Stimulated activated naive B cell treated with anti-CD40 and anti-IgM and Interleukin-4, amounts not matched to agents 10 μg/mL and 1 μg/mL and 100 μg/mL, for 72 hours (primary cell): Measurements from ENCODE around the gene TPRG1L.

ENCODE experiments used
- ATAC-seq, 2 donors: fragments of 150-1000 bp; cut with Tn5 transposase; replicated peaks; 2 replicates each; pipeline ENCODE4 v1.10.0; 2021; ENCODE audit warnings: moderate library complexity in 1 of 2
- DNase-seq: peaks from one replicate; pipeline ENCODE4 v3.0.0; 2021
- H3K27ac Mint-ChIP-seq: one replicate; pipeline ENCODE4 v1.8.0; 2022; ENCODE audit warnings: mild to moderate bottlenecking, mixed read lengths
- H3K27me3 Mint-ChIP-seq, 2 donors: one replicate each; pipeline ENCODE4 v1.8.0; 2022; ENCODE audit warnings: mixed read lengths in 2 of 2
- H3K36me3 Mint-ChIP-seq, 2 donors: one replicate each; pipeline ENCODE4 v1.8.0; 2022; ENCODE audit warnings: mixed read lengths in 2 of 2, mild to moderate bottlenecking in 1 of 2
- H3K4me1 Mint-ChIP-seq, 2 donors: one replicate each; pipeline ENCODE4 v1.8.0; 2022; ENCODE audit warnings: mixed read lengths in 2 of 2, mild to moderate bottlenecking in 1 of 2
- H3K4me3 Mint-ChIP-seq, 2 donors: one replicate each; pipeline ENCODE4 v1.8.0; 2022; ENCODE audit warnings: mild to moderate bottlenecking in 2 of 2, mixed read lengths in 2 of 2, moderate library complexity in 1 of 2
- H3K9me3 Mint-ChIP-seq, 2 donors: one replicate each; pipeline ENCODE4 v1.8.0; 2022; ENCODE audit warnings: mixed read lengths in 2 of 2, mild to moderate bottlenecking in 1 of 2

TPRG1L gene

DNA sequence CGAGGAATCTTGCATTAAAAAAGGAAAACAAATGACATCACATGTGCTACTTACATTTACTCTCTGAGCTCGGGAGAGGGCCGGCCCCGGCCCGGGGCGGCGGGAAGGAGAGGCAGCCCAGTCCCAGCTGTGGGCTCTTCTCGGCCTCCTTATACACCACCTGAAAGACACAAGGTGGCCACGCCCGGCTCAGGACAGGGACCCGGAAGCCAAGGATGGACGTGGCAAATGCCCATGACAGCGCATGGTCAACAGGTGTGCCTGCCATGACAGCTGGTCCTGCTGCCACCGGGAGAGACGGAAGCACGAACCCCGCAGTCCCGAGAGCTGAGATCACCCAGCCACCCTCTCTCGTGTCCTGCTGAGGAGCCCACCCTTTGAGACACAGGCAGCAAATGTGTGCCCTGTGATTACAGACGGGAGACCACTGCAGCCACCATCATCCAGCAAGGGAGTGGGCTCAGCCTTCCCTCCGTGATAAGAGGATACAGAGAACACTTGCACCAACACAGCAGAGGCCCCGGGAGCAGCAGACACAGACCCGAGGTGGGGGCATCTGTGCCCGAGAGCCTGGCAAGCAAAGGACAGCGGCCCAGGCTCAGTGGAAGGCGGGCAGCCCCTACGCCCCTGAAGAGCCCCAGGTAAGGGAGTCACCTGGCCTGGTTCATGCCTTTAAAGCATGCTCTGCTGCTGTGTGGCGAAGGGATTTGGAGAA lies 8.7 kb downstream of the TPRG1L start:
- peaks cover 30 to 46% of the 10 kb centered on the region in 2 donors for H3K36me3 Mint-ChIP-seq
- no peak overlapping the region for H3K27ac Mint-ChIP-seq

GRCh38 chr1:3634059-3634800 lies 9.4 kb downstream of the TPRG1L start:
- no peak overlapping the region for H3K4me3 Mint-ChIP-seq
- no peak for ATAC-seq
- no peak for DNase-seq
- H3K27me3 Mint-ChIP-seq = no peaks in the 10 kb centered on the region
- no peak overlapping the region for H3K27ac Mint-ChIP-seq
- H3K4me1 Mint-ChIP-seq = peaks cover 3 to 6% of the 10 kb centered on the region in 2 donors
- H3K9me3 Mint-ChIP-seq = no peaks in the 10 kb centered on the region
- H3K36me3 Mint-ChIP-seq = peaks cover 30 to 46% of the 10 kb centered on the region in 2 donors

More for the DNA sequence above, 8.7 kb downstream of the TPRG1L start:
- peaks cover 3 to 6% of the 10 kb centered on the region in 2 donors for H3K4me1 Mint-ChIP-seq
- H3K9me3 Mint-ChIP-seq = no peaks in the 10 kb centered on the region
- DNase-seq = no peak
- no peak overlapping the region for H3K4me3 Mint-ChIP-seq
- H3K27me3 Mint-ChIP-seq = no peaks in the 10 kb centered on the region
- no peak for ATAC-seq

DNA sequence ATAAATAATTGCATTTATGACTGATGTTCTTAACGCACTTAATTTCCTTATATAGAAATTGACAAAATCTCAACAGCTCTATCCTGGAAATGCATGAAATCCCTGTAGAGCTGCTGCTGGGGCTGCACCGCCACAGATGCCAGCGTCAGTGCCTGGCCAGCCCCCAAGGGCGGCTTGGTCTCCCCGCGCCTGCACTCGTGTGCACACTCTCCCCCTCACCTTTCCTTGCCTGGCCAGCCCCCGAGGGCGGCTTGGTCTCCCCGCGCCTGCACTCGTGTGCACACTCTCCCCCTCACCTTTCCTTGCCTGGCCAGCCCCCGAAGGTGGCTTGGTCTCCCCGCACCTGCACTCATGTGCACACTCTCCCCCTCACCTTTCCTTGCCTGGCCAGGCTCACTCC lies 11.3 kb downstream of the TPRG1L start:
- Mint-ChIP-seq H3K27me3 (no peaks in the 10 kb centered on the region), H3K36me3 (peaks cover 26 to 40% of the 10 kb centered on the region in 2 donors), H3K27ac (no peak overlapping the region), H3K9me3 (no peaks in the 10 kb centered on the region), H3K4me3 (no peak overlapping the region), H3K4me1 (no peaks in the 10 kb centered on the region)
- no peak for ATAC-seq
- DNase-seq = no peak

GRCh38 chr1:3636531-3636930 lies 11.7 kb downstream of the TPRG1L start:
- DNase-seq = no peak
- Mint-ChIP-seq H3K36me3 (peaks cover 26 to 42% of the 10 kb centered on the region in 2 donors), H3K4me3 (no peak overlapping the region), H3K27me3 (no peaks in the 10 kb centered on the region), H3K4me1 (no peaks in the 10 kb centered on the region), H3K27ac (no peak overlapping the region), H3K9me3 (no peaks in the 10 kb centered on the region)
- no peak for ATAC-seq

GRCh38 chr1:3638027-3638426 lies 13.2 kb downstream of the TPRG1L start:
- Mint-ChIP-seq H3K36me3 (peaks cover 33 to 51% of the 10 kb centered on the region in 2 donors), H3K27ac (no peak overlapping the region), H3K4me1 (no peaks in the 10 kb centered on the region), H3K9me3 (no peaks in the 10 kb centered on the region), H3K27me3 (no peaks in the 10 kb centered on the region), H3K4me3 (no peak overlapping the region)
- no peak for DNase-seq
- ATAC-seq = no peak

DNA sequence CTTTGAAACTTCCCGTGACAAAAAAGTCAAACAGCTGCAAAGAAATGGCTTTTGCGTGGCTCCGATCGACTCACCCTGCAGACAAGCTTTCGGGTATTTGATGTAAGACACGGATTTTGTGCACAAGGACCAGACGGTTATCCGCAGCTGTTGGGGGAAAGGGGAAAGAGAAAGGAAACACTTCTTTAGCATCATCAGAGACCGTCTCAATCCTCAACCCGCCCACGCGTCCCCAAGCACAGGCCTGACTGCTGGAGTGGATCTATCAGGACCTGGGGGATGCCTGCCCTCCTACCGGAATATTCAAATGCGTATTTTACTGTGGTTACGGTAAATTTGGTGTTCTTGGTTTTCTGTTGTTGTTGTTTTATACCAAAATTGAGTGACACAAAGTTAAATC lies 13.9 kb downstream of the TPRG1L start:
- Mint-ChIP-seq H3K4me3 (no peak overlapping the region), H3K27me3 (no peaks in the 10 kb centered on the region), H3K36me3 (peaks cover 28 to 53% of the 10 kb centered on the region in 2 donors), H3K27ac (no peak overlapping the region), H3K4me1 (no peaks in the 10 kb centered on the region), H3K9me3 (no peaks in the 10 kb centered on the region)
- ATAC-seq (no peak), DNase-seq (no peak)

GRCh38 chr1:3639397-3639911 lies 14.6 kb downstream of the TPRG1L start:
- DNase-seq = no peak
- Mint-ChIP-seq H3K36me3 (peaks cover 27 to 50% of the 10 kb centered on the region in 2 donors), H3K4me1 (no peaks in the 10 kb centered on the region), H3K27ac (no peak overlapping the region), H3K27me3 (no peaks in the 10 kb centered on the region), H3K9me3 (no peaks in the 10 kb centered on the region), H3K4me3 (no peak overlapping the region)
- ATAC-seq = no peak

GRCh38 chr1:3640121-3640837 lies 15.5 kb downstream of the TPRG1L start:
- Mint-ChIP-seq H3K36me3 (peaks cover 27 to 48% of the 10 kb centered on the region in 2 donors), H3K4me1 (no peaks in the 10 kb centered on the region), H3K27me3 (no peaks in the 10 kb centered on the region), H3K27ac (no peak overlapping the region), H3K4me3 (no peak overlapping the region), H3K9me3 (no peaks in the 10 kb centered on the region)
- ATAC-seq (no peak), DNase-seq (no peak)

DNA sequence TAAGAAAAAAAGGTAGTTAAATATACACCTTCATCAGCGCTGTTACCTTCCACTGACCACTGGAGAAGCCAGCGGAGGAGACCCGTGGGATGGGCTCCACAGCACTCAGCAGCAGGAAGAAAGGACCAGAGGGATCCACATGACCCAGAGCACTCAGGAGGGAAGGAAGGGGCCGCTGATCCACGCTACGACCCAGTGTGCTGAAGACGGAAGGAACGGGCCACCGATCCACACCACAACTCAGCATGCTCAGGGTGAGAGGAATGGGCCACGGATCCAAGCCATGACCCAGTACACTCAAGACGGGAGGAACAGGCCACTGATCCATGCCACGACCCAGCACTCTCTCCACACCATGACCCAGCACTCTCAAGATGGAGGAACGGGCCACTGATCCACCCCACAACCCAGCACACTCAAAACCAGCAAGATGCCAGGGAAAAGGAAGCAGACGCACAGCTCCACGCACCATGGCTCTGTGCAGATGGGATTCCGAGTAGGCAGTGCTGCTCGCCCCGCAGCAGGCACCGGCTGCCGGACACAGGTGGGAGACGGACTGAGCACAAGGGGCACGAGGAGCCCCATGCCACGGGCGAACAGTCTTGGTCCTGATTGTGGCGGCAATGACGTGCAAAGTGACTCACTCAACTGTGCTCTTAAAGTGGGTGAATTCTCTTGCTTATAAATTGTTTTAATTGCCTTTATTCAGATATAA lies 16.4 kb downstream of the TPRG1L start:
- no peak overlapping the region for H3K27ac Mint-ChIP-seq

GRCh38 chr1:3641816-3642215 lies 17.0 kb downstream of the TPRG1L start:
- ATAC-seq = no peak

More for the DNA sequence above, 16.4 kb downstream of the TPRG1L start:
- Mint-ChIP-seq H3K36me3 (peaks cover 28 to 46% of the 10 kb centered on the region in 2 donors), H3K4me1 (no peaks in the 10 kb centered on the region), H3K9me3 (no peaks in the 10 kb centered on the region), H3K27me3 (no peaks in the 10 kb centered on the region), H3K4me3 (no peak overlapping the region)
- no peak for DNase-seq
- no peak for ATAC-seq

DNA sequence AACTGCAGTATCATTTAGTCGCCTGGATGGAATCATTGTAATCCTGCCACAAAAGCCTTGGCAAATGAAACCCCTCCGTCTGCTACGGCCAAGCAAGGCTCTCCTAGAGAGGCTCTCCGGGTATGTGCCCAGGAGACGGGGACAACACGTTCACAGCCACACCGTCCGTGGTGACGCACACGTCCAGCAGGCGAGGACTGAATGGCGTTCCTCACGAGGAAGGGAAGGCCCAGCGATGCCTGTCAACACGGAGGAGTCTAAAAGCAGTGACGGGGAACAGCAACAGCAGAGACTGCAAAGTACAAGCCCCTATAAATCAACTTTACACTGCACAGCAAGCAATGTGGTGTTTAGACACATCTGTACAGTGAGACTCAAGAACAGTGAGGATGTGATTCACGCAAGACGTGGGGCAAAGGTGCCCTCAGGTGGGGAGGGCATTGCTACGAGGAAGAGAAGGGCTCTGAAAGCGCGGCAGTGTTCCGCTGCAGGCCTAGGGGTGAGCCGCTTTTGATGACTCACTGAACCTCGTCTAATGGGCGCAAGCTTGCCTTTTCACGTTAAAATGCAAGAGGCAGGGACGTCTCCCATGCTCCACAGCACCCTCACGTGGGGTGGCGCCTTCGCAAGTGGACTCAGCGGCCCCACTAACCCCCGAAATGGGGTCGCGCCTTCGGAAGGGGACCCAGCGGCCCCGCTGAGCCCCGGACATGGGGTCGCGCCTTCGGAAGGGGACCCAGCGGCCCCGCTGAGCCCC lies 18.3 kb downstream of the TPRG1L start:
- Mint-ChIP-seq H3K27ac (peak overlapping the region; percentile 59), H3K27me3 (no peaks in the 10 kb centered on the region), H3K4me1 (peaks cover 0 to 7% of the 10 kb centered on the region in 2 donors), H3K9me3 (no peaks in the 10 kb centered on the region), H3K4me3 (no peak overlapping the region), H3K36me3 (peaks cover 17 to 39% of the 10 kb centered on the region in 2 donors)
- ATAC-seq (no peak), DNase-seq (no peak)

More at GRCh38 chr1:3641816-3642215, 17.0 kb downstream of the TPRG1L start:
- no peak for DNase-seq
- H3K9me3 Mint-ChIP-seq = no peaks in the 10 kb centered on the region
- peaks cover 22 to 40% of the 10 kb centered on the region in 2 donors for H3K36me3 Mint-ChIP-seq
- H3K27ac Mint-ChIP-seq = no peak overlapping the region
- no peaks in the 10 kb centered on the region for H3K4me1 Mint-ChIP-seq
- H3K4me3 Mint-ChIP-seq = no peak overlapping the region
- no peaks in the 10 kb centered on the region for H3K27me3 Mint-ChIP-seq

- no peak for ATAC-seq
- Mint-ChIP-seq H3K9me3 (no peaks in the 10 kb centered on the region), H3K36me3 (peaks cover 17 to 36% of the 10 kb centered on the region in 2 donors), H3K27me3 (no peaks in the 10 kb centered on the region), H3K27ac (no peak overlapping the region), H3K4me1 (peaks cover 3 to 19% of the 10 kb centered on the region in 2 donors), H3K4me3 (no peak overlapping the region)
- DNase-seq = no peak
Measured at GRCh38 chr1:3644273-3644672, 19.5 kb downstream of the TPRG1L start.

DNA sequence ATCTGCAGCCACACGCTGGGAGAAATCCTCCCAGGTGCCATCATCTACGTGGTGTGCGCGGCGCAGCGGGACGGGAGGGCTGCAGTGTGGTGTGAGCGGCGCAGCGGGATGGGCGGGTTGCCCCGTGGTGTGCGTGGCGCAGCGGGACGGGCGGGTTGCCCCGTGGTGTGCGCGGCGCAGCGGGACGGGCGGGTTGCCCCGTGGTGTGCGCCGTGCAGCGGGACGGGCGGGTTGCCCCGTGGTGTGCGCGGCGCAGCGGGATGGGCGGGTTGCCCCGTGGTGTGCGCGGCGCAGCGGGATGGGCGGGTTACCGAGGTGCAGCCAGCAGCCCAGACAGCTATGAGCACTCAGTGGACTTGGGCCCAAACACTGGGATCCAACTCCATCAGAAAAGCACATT lies 20.4 kb downstream of the TPRG1L start:
- no peaks in the 10 kb centered on the region for H3K9me3 Mint-ChIP-seq
- H3K27ac Mint-ChIP-seq = no peak overlapping the region
- H3K4me1 Mint-ChIP-seq = peaks cover 4 to 26% of the 10 kb centered on the region in 2 donors
- H3K36me3 Mint-ChIP-seq = peaks cover 17 to 36% of the 10 kb centered on the region in 2 donors
- no peak for ATAC-seq
- H3K4me3 Mint-ChIP-seq = no peak overlapping the region
- DNase-seq = no peak
- no peaks in the 10 kb centered on the region for H3K27me3 Mint-ChIP-seq
